Measurements from ENCODE around the gene LRGUK.

LRGUK gene

DNA sequence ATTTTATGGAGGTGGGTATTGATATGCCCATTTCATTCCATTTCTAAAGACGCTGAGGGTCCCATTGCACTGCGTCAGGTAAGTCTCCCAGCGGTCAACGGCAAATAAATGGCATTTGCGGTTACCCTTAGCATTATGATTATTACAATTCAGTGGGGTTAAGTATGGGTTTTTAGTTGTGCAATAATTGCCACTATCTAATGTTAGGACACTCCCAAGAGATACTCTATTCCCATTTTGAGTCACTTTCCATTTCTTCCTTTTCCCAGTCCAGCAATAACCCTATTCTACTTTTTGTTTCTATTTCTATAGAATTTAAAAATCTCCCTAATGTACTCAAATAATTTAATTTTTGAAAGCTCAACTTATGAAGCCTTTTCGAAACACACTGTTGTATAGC, 185.6 kb downstream of the LRGUK start:
- DNase-seq = no peak

DNA sequence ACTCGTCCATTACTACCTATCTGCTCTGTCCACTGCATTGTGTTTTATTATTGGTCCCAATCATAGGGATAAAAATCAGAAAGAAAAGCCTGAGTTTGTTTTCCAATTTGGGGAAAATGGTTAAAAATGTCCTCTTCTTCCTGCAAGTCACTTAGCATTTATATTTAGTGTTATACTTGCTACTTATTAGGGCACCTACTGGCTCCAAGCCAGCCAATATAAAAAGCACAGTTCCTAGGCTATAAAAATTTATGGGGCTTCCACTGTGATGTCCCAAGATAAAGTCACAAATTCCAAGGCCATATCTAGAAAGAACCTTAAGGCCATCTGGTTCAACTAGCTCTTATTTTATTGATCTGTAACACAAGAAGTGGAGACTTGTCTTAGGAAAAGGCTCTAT, 186.4 kb downstream of the LRGUK start:
- no peak for DNase-seq
